Esophagus (tissue), 2 donors: ENCODE measurements around the gene DGKG. TPM values are rescaled to one million over a fixed set of nuclear protein-coding genes. Genes with fewer than 3 reads are reported as not detected.

Source experiments
- H3K27ac ChIP-seq, 2 donors: one replicate each; pipeline ENCODE4 v1.5.1; 2013; ENCODE audit warnings: low read depth in 2 of 2, mild to moderate bottlenecking in 2 of 2, inconsistent platforms in 1 of 2, low read length in 1 of 2, moderate library complexity in 1 of 2
- H3K27me3 ChIP-seq, 2 donors: one replicate each; pipeline ENCODE4 v1.6.1; 2013; ENCODE audit warnings: low read length in 2 of 2, control low read depth in 1 of 2, mild to moderate bottlenecking in 1 of 2; ENCODE audit not compliant: insufficient read depth in 2 of 2, control insufficient read depth in 1 of 2
- H3K36me3 ChIP-seq, 2 donors: one replicate each; pipeline ENCODE4 v1.6.1; 2013; ENCODE audit warnings: low read length in 1 of 2; ENCODE audit not compliant: control insufficient read depth in 2 of 2, insufficient read depth in 2 of 2
- H3K4me1 ChIP-seq, 2 donors: one replicate each; pipeline ENCODE4 v1.6.1; 2013; ENCODE audit warnings: low read length in 1 of 2; ENCODE audit not compliant: control insufficient read depth in 2 of 2, insufficient read depth in 2 of 2
- H3K4me3 ChIP-seq, 2 donors: one replicate each; pipeline ENCODE4 v1.5.1; 2013; ENCODE audit warnings: low read length in 2 of 2, mild to moderate bottlenecking in 2 of 2, low read depth in 1 of 2, moderate library complexity in 1 of 2
- H3K9me3 ChIP-seq, 2 donors: one replicate each; pipeline ENCODE4 v1.6.1; 2013; ENCODE audit warnings: mild to moderate bottlenecking in 2 of 2, low read depth in 1 of 2, low read length in 1 of 2, moderate library complexity in 1 of 2; ENCODE audit not compliant: control insufficient read depth in 2 of 2, insufficient read depth in 1 of 2
- WGBS, 2 donors: extraction: QIAGEN DNeasy Blood & Tissue Kit; methylation state at CpG; one replicate each; pipeline ENCODE4 v1.1.7; 2013; 5-methylcytosine and 5-hydroxymethylcytosine counted together
- polyA plus RNA-seq, 2 donors: library from polyadenylated mRNA; stranded (reverse); fragments of 200-250 nt; gene quantifications; one replicate each; pipeline ENCODE4 v1.2.3, GENCODE V29; 2013
- donor health status: healthy with polysubstance abuse.
- donor health status: Bipolar disorder and iron deficiency.

The DGKG gene
- polyA plus RNA-seq, 2 donors, result 0.88 to 1.6 TPM

- no peaks in the 10 kb centered on the region for H3K36me3 ChIP-seq
- H3K27me3 ChIP-seq, result peaks cover 0 to 4% of the 10 kb centered on the region in 2 donors
- H3K4me3 ChIP-seq, result no peak overlapping the region
- H3K4me1 ChIP-seq, result peaks cover 0 to 7% of the 10 kb centered on the region in 2 donors
- WGBS, 2 donors, result 75 to 77% methylated on average over 5 of the region's 5 CpGs
- no peak overlapping the region for H3K27ac ChIP-seq
- H3K9me3 ChIP-seq, result peaks cover 0 to 3% of the 10 kb centered on the region in 2 donors
Measured at GRCh38 chr3:186356152-186356551, 5.9 kb downstream of the DGKG start.

- Histone ChIP-seq H3K9me3 (peaks cover 0 to 3% of the 10 kb centered on the region in 2 donors), H3K27ac (no peak overlapping the region), H3K36me3 (no peaks in the 10 kb centered on the region), H3K27me3 (no peaks in the 10 kb centered on the region), H3K4me1 (peaks cover 0 to 3% of the 10 kb centered on the region in 2 donors), H3K4me3 (no peak overlapping the region)
- WGBS, 2 donors, result 57 to 61% methylated on average over 5 of the region's 5 CpGs
Measured at GRCh38 chr3:186354100-186354499, 7.9 kb downstream of the DGKG start.

GRCh38 chr3:186352369-186352768 lies 9.7 kb downstream of the DGKG start:
- WGBS, 2 donors, result 70 to 73% methylated on average over 4 of the region's 4 CpGs
- no peaks in the 10 kb centered on the region for H3K27me3 ChIP-seq
- no peaks in the 10 kb centered on the region for H3K36me3 ChIP-seq
- no peak overlapping the region for H3K27ac ChIP-seq
- H3K9me3 ChIP-seq, result peaks cover 0 to 3% of the 10 kb centered on the region in 2 donors
- no peak overlapping the region for H3K4me3 ChIP-seq
- H3K4me1 ChIP-seq, result peaks cover 0 to 3% of the 10 kb centered on the region in 2 donors

- no peak overlapping the region for H3K4me3 ChIP-seq
- WGBS, 2 donors, result 75 to 82% methylated on average over 5 of the region's 5 CpGs
Measured at GRCh38 chr3:186342197-186342596, 19.8 kb downstream of the DGKG start.

GRCh38 chr3:186340204-186340603 lies 21.8 kb downstream of the DGKG start:
- no peak overlapping the region for H3K27ac ChIP-seq
- no peak overlapping the region for H3K4me3 ChIP-seq
- no peaks in the 10 kb centered on the region for H3K36me3 ChIP-seq
- no peaks in the 10 kb centered on the region for H3K27me3 ChIP-seq
- no peaks in the 10 kb centered on the region for H3K9me3 ChIP-seq
- H3K4me1 ChIP-seq, result no peaks in the 10 kb centered on the region

More at GRCh38 chr3:186342197-186342596, 19.8 kb downstream of the DGKG start:
- Histone ChIP-seq H3K36me3 (no peaks in the 10 kb centered on the region), H3K4me1 (no peaks in the 10 kb centered on the region), H3K27ac (no peak overlapping the region), H3K9me3 (no peaks in the 10 kb centered on the region), H3K27me3 (no peaks in the 10 kb centered on the region)

- Histone ChIP-seq H3K4me3 (no peak overlapping the region), H3K36me3 (no peaks in the 10 kb centered on the region), H3K27ac (no peak overlapping the region), H3K27me3 (no peaks in the 10 kb centered on the region), H3K9me3 (no peaks in the 10 kb centered on the region), H3K4me1 (no peaks in the 10 kb centered on the region)
- WGBS, 2 donors, result 58 to 67% methylated on average over 4 of the region's 4 CpGs
Measured at GRCh38 chr3:186339180-186339918, 22.7 kb downstream of the DGKG start.

GRCh38 chr3:186333256-186333655 lies 28.8 kb downstream of the DGKG start:
- Histone ChIP-seq H3K27ac (no peak overlapping the region), H3K4me1 (peaks cover 0 to 2% of the 10 kb centered on the region in 2 donors), H3K36me3 (no peaks in the 10 kb centered on the region), H3K27me3 (peaks cover 0 to 2% of the 10 kb centered on the region in 2 donors), H3K9me3 (no peaks in the 10 kb centered on the region), H3K4me3 (no peak overlapping the region)

GRCh38 chr3:186330772-186331460 lies 31.1 kb downstream of the DGKG start:
- H3K4me3 ChIP-seq, result no peak overlapping the region
- WGBS, 2 donors, result 73 to 84% methylated on average over 6 of the region's 6 CpGs
- H3K27ac ChIP-seq, result no peak overlapping the region
- H3K4me1 ChIP-seq, result peaks cover 0 to 2% of the 10 kb centered on the region in 2 donors
- H3K9me3 ChIP-seq, result no peaks in the 10 kb centered on the region
- no peaks in the 10 kb centered on the region for H3K36me3 ChIP-seq
- peaks cover 0 to 2% of the 10 kb centered on the region in 2 donors for H3K27me3 ChIP-seq

- 85 to 90% methylated on average over 1 of the region's 1 CpG for WGBS, 2 donors
- peaks cover 0 to 2% of the 10 kb centered on the region in 2 donors for H3K27me3 ChIP-seq
- H3K4me1 ChIP-seq, result peaks cover 0 to 2% of the 10 kb centered on the region in 2 donors
- no peaks in the 10 kb centered on the region for H3K9me3 ChIP-seq
- no peak overlapping the region for H3K27ac ChIP-seq
- no peak overlapping the region for H3K4me3 ChIP-seq
- H3K36me3 ChIP-seq, result no peaks in the 10 kb centered on the region
Measured at GRCh38 chr3:186329589-186329988, 32.4 kb downstream of the DGKG start.
